GM04503 (cell line): ENCODE measurements around the gene GPBP1.
"Not testable (repeated sequence)": the region's sequence is repeated elsewhere in the genome, so short reads cannot be mapped to it uniquely, and the experiment has no call there.

Experiments
- DNase-seq: peaks from one replicate; pipeline ENCODE4 v3.0.0-alpha.2; 2012; ENCODE audit warnings: low read depth

The GPBP1 gene, protein sequence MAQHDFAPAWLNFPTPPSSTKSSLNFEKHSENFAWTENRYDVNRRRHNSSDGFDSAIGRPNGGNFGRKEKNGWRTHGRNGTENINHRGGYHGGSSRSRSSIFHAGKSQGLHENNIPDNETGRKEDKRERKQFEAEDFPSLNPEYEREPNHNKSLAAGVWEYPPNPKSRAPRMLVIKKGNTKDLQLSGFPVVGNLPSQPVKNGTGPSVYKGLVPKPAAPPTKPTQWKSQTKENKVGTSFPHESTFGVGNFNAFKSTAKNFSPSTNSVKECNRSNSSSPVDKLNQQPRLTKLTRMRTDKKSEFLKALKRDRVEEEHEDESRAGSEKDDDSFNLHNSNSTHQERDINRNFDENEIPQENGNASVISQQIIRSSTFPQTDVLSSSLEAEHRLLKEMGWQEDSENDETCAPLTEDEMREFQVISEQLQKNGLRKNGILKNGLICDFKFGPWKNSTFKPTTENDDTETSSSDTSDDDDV

DNA sequence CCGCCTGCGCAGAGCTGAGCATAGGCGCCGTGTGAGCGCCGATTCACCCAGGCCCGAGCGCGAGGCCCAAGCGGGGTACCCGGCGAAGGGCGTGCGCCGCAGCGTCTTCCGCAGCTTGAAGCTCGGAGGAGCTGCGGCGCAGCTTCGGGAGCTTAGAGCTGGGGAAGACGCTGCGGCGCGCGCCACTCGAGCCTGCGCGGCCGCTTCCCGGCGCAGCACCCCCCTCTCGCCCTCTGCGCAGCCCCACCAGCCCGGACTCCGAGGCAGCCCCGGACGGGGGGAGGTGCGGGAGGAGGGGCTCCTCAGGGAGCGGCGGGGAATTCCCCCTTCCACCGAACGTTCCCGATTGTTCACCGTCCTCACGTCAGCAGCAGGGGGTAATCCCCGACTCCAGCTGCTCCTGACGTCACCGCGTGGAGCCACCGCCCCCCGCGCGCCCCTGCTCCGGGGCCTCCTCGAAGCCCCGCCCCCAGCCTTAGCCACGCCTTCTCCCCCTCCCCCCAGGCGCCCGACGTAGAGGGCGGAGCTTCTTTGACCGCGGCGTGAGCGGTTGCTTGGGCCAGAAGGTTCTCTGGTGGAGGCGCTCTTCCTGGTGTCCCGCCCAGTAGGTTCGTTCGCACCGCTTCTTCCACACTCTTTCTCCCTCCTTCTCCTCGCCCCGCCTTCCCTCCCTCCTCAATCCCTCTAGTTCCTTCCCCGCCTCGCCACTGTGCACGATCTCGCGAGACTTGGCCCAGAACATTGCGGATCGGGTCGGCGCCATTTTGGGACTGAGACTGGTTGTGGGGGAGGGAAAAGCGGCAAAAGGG is at the start of gene GPBP1:
TSS of gene GPBP1 (plus strand) at position 741 of the 809 bp plus-strand sequence. CDS start 40,072 bp downstream, outside the sequence.
- DNase-seq = peak; percentile 95

DNA sequence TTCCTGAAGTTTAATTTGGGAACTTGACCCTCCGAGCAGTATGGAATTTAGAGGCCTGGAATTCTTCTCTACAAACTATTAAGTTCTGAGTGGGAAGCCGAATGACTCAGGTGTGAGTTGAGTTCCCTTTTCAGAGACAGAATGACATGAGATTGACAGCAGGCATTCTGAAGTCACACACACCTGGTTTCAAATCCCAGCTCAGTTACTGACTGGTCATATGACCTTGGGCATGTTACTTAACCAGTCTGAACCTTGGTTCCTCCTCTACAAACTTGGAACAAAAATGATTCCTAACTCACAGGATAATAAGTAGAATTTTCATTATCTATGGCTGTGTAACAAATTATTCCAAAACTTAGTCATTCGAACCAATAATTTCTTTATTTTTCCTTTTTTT is 45.5 kb upstream of the GPBP1 start:
- no peak for DNase-seq

DNA sequence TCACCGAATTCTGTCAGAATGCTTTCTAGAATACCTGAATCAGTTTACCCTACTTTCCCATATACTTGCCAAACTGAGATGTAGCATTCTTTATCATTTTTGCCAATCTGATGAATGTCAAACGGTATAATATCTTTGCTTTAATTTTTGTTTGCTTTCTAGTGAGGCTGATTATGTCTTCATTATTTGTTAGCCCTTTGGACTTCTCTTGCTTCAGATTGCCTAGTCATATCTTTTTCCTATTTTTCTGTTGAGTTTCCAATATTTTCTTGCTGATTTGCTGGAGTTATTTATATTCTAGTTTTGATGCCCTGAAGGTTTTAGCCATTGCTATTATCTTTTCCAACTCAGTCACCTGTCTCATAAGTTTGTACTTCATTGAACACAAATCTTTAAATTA is 40.3 kb upstream of the GPBP1 start:
- no peak for DNase-seq

DNA sequence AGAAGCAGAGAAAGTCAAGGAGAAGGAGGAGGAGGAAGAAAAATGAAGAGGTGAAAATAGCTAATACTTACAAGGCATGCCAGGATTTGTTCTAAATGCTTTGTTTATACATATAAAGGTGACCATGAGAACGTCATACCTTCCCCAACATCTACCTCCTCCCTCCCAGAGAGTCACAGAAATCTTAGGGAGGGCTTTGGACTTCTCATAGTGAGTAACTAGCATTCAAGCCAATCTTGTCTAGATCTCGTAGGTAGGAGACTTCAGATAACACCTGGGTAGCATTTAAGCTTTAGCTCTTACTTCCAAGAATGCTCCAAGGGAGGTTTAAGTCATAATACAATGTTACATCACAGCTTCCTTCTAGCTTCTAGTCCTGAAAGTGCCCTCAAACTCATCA is 36.5 kb upstream of the GPBP1 start:
- no peak for DNase-seq

DNA sequence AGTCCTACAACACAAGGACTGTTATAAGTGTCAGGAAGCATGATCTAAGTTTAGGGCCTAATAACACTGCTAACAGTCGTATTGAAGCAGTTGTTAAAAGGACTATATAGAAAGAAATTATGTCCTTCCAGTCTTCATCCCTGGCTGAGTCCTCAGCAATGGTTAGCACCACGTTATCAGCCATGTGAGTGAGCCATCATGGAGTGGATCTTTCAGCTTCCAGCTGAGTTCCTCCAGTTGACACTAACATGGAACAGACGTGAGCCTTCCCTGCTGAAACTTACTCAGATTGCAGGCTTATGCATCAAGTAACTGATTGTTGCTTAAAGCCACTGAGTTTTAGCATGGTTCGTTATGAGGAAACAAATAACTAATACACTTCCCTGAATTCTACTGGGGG is 21.5 kb upstream of the GPBP1 start:
- DNase-seq = no peak

DNA sequence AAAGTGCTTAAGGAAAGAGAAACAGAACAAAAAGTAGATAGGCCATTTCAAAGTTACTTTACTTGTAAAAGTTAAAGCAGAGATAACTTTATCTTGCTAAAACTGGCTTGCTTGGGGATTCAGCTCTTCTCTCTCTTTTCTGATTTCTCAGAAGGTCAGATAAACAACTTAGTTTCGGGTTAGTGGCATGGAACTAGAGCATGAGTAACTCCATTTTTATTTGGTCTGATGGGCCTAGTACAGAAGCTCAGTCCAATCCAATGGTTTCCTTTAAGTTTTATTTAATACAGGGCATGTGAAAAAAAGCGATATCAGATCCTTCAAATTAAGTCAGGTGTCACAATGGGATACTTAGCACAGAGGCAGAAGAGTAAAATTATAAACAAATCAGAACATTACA is 18.8 kb upstream of the GPBP1 start:
- no peak for DNase-seq

DNA sequence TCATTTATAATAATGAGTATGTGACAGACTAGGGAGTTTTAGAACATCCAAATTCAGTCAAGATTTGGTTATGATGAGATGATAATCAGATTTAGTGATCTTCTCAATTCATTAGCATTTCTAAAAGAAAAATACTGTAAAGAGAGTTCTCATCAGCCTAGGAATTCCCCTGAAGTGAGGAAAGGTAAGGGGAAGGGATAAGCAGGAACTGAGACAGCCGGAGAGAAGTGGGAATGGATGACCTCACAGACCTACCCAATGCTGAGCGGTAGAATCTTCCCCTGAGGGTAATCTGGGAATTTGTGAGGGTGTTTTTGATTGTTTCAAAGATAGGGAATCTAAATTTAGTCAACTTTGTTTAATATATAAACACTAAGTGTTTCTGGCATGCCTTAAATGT is 16.7 kb upstream of the GPBP1 start:
- no peak for DNase-seq

DNA sequence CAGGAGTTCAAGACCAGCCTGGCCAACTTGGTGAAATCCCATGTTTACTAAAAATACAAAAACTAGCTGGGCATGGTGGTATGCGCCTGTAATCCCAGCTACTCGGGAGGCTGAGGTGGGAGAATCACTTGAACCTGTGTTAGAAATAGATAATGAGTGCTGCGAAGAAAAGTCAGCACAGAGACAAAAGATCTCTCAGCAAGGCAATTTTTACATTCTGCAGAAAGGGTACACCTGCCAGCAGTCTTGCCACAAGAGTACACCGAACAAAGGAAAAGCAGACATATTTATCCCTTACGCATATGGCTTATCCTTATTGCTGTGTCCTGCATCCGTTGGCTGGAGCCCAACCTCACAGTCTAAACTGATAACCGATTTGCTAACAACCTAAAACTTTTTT is 16.2 kb upstream of the GPBP1 start:
- DNase-seq = no peak

DNA sequence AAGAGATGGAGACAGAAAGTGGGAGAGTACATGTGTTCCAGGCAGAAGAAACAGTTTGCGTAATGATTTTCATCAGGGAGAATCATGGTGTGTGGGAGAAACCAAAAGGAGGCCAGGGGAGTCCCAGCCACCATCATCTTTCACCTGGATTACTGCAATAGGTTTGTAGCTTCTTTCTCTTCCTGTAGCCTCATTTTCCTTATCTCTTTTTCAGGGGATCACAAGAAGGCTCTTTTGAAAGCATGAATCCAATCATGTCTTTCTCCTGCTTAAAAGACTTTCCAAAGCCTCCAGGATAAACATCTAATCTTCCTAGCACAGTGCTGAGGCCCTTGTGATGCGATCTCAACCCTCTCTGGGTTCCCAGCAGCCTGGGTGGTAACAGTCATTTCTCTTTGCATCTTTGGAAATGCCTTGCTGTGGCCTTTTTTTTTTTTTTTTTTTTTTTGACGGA is 10.3 kb upstream of the GPBP1 start:
- no peak for DNase-seq

DNA sequence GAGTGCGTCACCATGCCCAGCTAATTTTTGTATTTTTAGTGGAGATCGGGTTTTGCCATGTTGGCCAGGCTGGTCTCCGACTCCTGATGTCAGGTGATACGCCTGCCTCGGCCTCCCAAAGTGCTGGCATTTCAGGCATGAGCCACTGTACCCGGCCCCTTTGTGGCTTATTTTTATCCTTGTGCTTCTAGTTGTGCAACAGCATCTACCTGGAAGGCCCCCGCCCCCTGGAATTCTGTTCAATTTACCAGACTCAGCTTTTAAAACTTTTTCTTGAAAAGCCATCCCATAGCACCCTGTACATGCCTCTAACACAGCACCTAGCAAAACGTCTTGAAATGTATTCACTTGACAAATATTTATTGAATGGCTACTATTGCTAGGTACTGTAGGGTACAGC is 9.7 kb upstream of the GPBP1 start:
- no peak for DNase-seq

DNA sequence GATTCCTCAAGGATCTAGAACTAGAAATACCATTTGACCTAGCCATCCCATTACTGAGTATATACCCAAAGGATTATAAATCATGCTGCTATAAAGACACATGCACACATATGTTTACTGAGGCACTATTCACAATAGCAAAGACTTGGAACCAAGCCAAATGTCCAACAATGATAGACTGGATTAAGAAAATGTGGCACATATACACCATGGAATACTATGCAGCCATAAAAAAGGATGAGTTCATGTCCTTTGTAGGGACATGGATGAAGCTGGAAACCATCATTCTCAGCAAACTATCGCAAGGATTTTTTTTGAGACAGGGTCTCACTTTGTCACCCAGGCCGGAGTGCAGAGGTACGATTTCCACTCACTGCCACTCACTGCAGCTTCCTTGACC is 8.7 kb upstream of the GPBP1 start:
- not testable (repeated sequence) for DNase-seq

DNA sequence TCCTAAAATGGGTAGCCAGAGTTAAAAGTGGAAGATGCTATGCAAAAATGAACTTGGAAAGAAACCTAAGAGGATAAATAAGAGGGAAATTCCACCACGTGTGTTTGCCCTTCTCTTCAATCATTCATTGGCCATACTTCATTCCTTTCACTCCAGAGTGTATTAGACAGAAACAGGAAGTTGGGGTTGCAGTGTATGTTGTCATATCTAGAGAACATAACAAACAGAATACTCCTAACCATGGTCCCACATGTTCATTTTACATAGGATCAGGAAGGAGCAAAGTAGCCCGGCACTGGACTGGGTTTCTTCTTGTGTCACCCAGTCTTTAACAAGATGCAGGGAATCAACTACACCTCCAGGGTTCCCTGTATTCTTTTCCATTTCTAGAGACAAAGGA is 7.6 kb upstream of the GPBP1 start:
- no peak for DNase-seq

DNA sequence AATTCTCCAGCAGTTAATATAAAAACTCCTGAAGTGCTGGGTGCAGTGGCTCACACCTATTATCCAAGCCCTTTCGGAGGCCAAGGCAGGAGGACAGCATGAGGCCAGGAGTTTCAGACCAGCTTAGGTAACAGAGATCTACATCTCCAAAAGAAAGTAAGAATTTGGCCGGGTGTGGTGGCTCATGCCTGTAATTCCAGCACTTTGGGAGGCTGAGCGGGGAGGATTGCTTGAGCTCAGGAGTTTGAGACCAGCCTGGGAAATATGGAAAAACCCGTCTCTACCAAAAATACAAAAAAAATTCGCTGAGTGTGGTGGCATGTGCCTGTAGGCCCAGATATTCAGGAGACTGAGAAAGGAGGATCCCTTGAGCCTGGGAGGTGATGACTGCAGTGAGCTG is 6.7 kb upstream of the GPBP1 start:
- no peak for DNase-seq

DNA sequence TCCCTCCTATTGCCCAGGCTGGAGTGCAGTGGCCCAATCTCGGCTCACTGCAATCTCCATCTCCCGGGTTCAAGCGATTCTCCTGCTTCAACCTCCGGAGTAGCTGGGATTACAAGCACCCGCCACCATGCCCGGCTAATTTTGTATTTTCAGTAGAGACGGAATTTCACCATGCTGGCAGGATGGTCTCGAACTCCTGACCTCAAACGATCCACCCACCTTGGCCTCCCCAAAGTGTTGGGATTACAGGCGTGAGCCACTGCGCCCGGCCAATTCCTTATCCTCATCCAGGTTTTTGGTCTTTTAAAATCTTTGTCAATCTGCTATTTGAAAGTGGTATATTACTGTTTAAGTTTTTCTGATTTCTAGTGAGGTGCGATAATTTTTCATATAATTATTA is 3.7 kb upstream of the GPBP1 start:
- not testable (repeated sequence) for DNase-seq

DNA sequence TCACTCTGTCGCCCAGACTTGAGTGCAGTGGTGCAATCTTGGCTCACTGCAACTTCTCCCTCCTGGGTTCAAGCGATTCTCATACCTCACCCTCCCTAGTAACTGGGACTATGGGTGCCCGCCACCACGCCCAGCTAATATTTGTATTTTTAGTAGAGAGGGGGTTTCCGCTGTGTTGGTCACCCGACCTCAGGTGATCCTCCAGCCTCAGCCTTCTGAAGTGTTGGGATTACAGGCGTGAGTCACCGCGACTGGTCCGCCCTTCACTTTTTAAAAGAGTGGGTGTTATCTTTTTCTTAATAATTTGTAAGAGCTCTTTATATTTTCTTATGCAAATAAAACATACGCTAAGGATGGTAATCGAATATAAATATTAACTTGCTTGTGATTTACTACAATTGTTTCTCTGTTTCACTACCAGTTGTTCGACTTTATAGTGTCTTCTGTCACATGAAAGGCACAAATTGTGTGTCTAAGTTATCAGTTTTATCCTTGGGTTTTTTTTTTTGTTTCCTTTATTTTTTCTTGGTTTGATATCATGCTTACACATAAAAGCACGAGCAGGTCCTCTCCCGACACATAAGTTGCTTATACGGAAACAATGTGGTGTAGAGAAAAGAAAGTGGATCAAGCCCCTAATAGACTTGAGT is 1.9 kb upstream of the GPBP1 start:
- no peak for DNase-seq

DNA sequence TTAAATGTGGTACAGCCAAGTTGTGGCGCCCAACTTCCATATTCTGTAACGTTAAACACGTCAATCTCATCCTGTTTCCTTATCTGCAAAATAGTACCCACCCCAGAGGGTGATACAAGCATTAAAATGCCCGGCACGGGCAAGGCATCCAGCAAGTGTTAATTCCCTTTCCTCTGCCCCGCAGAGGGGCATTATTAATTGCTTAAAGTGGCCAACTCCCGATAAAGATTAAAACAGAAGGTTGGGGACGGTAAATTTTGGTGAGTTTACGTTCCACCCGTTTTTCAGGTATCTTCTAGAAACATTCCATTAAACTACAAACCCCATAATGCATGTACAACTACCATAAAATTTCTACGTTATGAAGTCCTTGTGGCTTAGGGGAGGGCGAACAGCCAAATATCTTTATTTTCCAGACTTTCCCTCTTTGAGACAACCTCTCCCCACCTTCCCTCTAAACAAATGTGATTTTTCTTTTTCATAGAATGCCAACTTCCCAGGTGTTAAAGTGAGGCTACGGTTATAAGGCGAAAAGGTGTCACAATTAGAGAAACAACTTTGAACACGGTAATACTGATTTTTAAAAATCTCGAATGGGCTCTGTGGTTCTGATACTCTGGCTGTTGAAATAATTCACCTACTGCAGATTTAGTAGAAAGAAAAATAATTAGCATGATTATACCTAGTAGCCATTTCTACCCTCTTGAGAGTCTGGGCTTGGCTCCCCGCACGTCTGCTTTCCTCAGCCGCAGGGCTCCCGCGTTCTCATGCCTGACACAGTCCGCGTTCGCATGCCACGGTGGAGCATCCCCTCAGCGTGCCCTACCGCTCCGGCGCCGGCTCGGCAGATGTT is 1.2 kb upstream of the GPBP1 start:
- DNase-seq = no peak

DNA sequence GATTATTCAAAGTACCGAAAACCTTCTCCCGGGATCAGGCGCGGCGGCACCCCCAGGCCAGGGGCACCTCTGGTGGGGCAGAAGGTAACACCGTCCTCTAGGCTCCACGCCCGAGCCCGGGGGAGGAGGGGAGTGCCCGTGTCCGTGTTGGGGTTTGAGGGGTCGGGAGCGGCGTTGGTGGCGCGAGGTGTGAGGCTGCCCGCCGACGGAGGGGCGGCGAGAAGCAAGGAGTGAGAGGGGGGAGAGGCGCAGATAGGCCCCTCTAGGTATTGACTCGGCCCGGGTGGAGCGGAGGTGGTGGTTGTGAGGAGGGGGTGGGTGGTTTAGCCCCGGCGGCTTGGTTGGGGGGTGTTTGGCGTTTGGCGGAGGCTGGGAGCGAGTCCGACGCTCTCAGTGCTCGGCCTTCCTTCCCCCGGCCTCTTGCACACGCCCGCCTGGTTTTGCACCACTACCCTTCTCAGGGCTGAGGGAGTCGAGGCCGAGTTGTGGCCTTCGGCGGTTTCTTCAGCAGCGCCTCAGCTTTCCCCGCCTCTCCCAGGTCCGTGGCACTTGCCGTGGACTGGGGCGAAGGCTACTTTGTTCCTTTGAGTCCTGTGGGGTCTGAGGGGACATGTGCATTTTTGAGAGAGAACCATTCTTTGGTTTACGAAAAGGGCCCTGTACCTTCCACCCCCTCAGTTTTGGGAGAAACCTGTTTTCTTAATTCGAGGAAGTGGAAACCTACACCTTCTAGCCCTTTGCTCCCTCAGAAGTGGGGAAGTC is 450 bp downstream of the GPBP1 start:
- DNase-seq = no peak

DNA sequence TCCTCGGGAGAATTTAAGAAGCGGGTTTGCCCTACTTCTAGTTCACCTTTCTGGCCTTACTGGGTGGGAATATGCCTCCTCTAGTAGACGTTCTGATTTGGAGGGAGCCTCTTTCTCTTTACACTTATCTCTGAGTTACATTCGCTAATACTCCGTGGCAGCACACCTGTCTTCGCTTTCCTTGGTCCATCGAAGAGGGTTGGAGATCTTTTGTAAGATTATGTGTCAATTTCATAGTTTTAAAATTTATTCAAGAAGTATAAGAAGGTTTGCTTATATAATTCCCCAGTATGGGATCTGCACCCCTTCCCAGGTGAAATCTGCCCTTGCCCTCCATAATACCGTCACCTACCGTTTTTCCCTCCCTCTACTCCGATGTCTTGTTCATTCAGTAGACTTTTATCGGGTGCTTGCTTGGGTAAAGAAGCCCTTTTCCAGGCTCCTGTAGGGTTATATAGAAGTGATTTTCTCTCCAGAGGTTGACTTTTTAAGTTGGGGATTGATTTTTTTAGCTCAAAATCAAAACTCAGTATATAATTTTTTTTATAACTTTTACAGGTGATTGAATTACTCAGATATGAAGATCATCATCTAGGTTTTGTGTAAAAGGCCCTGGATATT is 1.1 kb downstream of the GPBP1 start:
- no peak for DNase-seq

DNA sequence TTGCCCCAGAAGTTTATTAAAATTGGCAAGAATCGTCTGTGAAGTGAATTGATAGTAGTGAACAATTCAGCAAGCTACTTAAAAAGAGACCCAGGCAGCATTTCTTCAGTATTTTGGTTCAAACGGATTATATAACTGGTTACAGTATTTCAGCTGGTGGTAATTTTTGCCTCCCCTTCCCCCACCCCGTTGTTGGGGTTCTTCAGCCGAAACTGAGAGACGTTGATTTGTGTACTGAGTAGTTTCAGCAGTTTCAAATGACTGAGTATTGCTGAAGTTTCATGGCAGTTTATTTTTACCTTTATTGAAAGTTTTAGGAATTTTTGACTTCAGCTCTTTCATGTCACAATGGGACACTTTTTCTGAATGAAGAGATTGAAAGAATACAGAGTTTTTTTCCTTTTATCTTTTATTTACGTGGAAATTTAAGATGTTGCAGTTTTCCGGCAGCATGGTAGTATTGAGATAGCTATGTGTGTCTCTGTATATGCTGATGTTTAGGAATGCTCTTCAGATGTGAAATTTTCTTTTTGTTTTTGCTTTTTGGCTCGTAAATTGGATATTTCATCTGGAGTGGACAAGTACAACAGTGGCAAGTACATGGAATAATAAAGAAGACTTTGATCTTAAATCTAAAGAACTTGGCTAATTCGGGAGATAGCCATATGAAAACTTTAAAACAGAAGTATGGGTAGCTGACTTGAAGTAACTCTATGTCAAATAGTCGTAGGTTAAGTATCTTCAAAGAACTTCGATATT is 1.9 kb downstream of the GPBP1 start:
- DNase-seq = no peak
